SKM-1 (cell line): Measurements from ENCODE around the gene PFKFB3.
A peak's percentile ranks its signal among the peaks of the same experiment; 100 is the strongest.
"Not testable (repeated sequence)": the region's sequence is repeated elsewhere in the genome, so short reads cannot be mapped to it uniquely, and the experiment has no call there.

ENCODE experiments used
- DNase-seq: peaks from one replicate; lab custom pipeline; 2025; ENCODE audit not compliant: unreplicated experiment; lab: John Stamatoyannopoulos, UW

PFKFB3 gene

GRCh38 chr10:6202684-6203330 is at the start of gene PFKFB3:
Gene PFKFB3 (plus strand): TSS chr10:6202932. CDS start chr10:6203261, 329 bp downstream.
- DNase-seq: peak; percentile 6

GRCh38 chr10:6153845-6154244 is 48.9 kb upstream of the PFKFB3 start:
- DNase-seq: no peak

- no peak for DNase-seq
These were observed 48.2 kb upstream of the PFKFB3 start for GRCh38 chr10:6154566-6154965.

GRCh38 chr10:6158276-6158675 is 44.5 kb upstream of the PFKFB3 start:
- DNase-seq: no peak

GRCh38 chr10:6161921-6162320 is 40.8 kb upstream of the PFKFB3 start:
- no peak for DNase-seq

GRCh38 chr10:6162589-6163356 is 40.0 kb upstream of the PFKFB3 start:
- no peak for DNase-seq

GRCh38 chr10:6163364-6164270 is 39.1 kb upstream of the PFKFB3 start:
- DNase-seq: peak; percentile 9

- DNase-seq: no peak
These were observed 38.2 kb upstream of the PFKFB3 start for GRCh38 chr10:6164271-6165095.

- no peak for DNase-seq
These were observed 37.5 kb upstream of the PFKFB3 start for GRCh38 chr10:6165221-6165725.

GRCh38 chr10:6165933-6166332 is 36.8 kb upstream of the PFKFB3 start:
- DNase-seq: not testable (repeated sequence)

- no peak for DNase-seq
These were observed 35.3 kb upstream of the PFKFB3 start for GRCh38 chr10:6167456-6167855.

- DNase-seq: no peak
These were observed 34.6 kb upstream of the PFKFB3 start for GRCh38 chr10:6168084-6168483.

GRCh38 chr10:6170638-6171037 is 32.1 kb upstream of the PFKFB3 start:
- no peak for DNase-seq

GRCh38 chr10:6171881-6172695 is 30.6 kb upstream of the PFKFB3 start:
- DNase-seq: no peak

GRCh38 chr10:6173203-6173602 is 29.5 kb upstream of the PFKFB3 start:
- DNase-seq: no peak

- DNase-seq: no peak
These were observed 28.4 kb upstream of the PFKFB3 start for GRCh38 chr10:6174201-6174874.

- no peak for DNase-seq
These were observed 27.2 kb upstream of the PFKFB3 start for GRCh38 chr10:6175329-6176055.

GRCh38 chr10:6176691-6177231 is 26.0 kb upstream of the PFKFB3 start:
- DNase-seq: no peak
